GM12873 (cell line): Measurements from ENCODE around the gene POLR1A.

Experiments
- TF ChIP-seq, protein P1 (sequence below): IDR thresholded peaks from 2 replicates; pipeline ENCODE4 v1.5.1; 2012; ENCODE audit warnings: low read depth, mild to moderate bottlenecking, moderate library complexity, low read length, control low read depth; ENCODE audit not compliant: insufficient read depth; ENCODE audit errors: missing control alignments

POLR1A gene

GRCh38 chr2:86036669-86037138 lies 69.0 kb downstream of the POLR1A start:
- TF ChIP-seq, protein P1, sequence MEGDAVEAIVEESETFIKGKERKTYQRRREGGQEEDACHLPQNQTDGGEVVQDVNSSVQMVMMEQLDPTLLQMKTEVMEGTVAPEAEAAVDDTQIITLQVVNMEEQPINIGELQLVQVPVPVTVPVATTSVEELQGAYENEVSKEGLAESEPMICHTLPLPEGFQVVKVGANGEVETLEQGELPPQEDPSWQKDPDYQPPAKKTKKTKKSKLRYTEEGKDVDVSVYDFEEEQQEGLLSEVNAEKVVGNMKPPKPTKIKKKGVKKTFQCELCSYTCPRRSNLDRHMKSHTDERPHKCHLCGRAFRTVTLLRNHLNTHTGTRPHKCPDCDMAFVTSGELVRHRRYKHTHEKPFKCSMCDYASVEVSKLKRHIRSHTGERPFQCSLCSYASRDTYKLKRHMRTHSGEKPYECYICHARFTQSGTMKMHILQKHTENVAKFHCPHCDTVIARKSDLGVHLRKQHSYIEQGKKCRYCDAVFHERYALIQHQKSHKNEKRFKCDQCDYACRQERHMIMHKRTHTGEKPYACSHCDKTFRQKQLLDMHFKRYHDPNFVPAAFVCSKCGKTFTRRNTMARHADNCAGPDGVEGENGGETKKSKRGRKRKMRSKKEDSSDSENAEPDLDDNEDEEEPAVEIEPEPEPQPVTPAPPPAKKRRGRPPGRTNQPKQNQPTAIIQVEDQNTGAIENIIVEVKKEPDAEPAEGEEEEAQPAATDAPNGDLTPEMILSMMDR = no peak

- TF ChIP-seq, protein P1 = peak; percentile 62
Measured at GRCh38 chr2:86035883-86036668, 69.6 kb downstream of the POLR1A start.

DNA sequence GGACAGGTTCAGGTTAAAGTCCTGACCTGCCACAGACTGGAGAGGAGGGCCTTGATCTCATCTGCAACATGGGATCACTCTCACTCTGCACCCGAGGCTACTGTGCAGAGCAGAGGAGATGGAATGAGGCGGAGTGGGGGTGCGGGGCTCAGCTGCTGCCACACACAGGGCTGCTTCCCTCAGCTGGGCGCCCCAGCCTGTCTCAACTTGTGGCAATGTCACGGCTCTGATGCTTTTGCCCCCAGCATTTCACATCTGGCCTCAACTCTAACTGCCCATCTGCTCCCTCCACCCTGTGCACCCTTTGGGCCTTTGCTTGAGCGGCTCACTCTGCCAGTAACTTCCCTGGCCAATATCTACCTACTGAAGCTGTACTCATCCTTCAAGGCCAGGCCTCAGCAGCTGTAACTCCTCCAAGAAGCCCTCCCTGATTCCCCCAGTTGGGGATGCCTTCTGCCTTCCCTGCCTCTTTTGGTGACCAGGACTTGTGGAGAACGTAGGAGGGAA lies 70.3 kb downstream of the POLR1A start:
- TF ChIP-seq, protein P1 = no peak

GRCh38 chr2:86033751-86034692 lies 71.7 kb downstream of the POLR1A start:
- TF ChIP-seq, protein P1 = no peak

DNA sequence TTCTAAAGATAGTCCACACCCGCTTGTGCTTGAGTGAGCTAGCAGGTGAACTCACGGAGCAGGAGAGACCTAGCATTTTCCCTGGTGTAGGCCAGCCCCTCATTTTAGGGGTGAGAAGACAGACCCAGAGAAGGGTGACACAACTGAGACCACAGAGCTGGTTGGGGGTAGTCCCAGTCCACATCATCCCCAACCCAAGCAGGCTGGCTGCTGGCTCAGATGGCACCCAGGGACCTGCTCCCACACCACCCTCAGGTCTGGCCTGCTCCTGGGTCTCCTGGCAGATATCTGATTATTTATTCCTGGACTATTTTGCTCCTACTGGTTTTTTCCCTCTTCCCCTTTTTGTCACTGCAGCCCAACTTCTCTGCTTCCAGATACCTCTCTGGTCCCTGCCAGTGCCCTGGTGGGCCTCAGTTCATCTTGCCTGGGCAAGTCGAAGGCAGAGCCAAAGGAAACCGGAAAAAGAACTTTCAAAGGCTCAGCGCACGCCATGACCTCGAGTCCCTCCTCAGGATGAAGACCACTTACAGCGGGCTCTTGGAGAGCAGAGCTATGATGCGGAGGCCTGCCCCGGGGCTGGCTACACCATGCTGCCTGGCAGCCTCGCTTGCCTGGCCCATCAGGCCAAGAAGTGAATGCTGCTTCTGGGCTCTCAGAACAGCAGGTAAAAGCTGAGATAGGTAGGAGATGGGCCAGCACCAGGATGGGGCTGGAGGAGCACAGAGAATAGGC lies 72.7 kb downstream of the POLR1A start:
- TF ChIP-seq, protein P1 = no peak

DNA sequence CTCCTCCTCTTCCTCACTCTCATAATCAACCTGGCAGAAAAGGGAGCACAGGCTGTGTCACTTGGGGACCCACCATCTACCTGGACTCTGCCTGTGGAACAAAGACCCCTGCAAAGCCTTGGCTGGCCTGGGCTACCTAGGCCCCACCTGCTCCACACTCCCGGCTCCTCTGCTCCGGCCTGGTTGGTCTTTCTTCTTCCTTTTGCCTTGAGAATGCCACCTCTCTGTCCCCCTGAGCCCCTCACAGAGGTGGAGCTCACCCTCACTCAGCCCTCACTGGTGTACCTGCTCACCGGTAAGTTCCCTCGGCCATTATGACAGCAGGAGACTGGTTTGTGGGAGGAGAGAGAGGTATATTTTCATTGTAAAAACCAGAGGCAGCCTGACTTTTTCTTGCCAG lies 74.1 kb downstream of the POLR1A start:
- TF ChIP-seq, protein P1 = no peak
